DMS53 treated with DMSO at 0.1 percent for 48 hours (cell line): ENCODE data around the gene COL27A1.

ENCODE experiments used
- DNase-seq: peaks from one replicate; lab custom pipeline; 2025; ENCODE audit not compliant: unreplicated experiment; lab: John Stamatoyannopoulos, UW

COL27A1 gene

GRCh38 chr9:114261987-114262386 lies 106.7 kb downstream of the COL27A1 start:
- no peak for DNase-seq

GRCh38 chr9:114263853-114264510 lies 108.6 kb downstream of the COL27A1 start:
- DNase-seq: no peak

- no peak for DNase-seq
These were observed 109.6 kb downstream of the COL27A1 start for GRCh38 chr9:114264806-114265550.

- no peak for DNase-seq
These were observed 111.6 kb downstream of the COL27A1 start for GRCh38 chr9:114266969-114267368.

GRCh38 chr9:114269023-114269422 lies 113.7 kb downstream of the COL27A1 start:
- DNase-seq: no peak

GRCh38 chr9:114270120-114270975 lies 115.0 kb downstream of the COL27A1 start:
- DNase-seq: no peak

GRCh38 chr9:114271556-114272510 lies 116.5 kb downstream of the COL27A1 start:
- DNase-seq: no peak

GRCh38 chr9:114272739-114273431 lies 117.5 kb downstream of the COL27A1 start:
- no peak for DNase-seq

DNA sequence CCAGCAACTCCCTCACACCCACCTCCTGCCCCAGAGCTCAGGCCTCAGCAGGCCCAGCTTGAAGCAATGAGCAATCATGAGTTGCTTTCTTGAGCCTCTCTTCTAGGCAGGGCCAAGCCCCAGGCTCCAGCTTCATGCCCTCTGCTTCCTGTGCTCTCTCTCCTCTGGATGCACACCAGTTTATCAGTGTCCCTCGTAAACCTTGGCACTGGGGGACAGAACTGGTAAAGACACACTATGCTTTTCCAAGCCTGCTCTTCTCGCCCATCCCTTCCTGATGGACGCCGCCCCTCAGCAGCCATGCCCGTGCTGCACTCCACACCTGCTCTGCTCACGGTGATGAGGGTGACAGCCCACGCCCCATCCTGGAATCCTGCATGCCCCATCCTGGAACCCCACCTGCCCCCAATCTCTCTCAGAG lies 118.1 kb downstream of the COL27A1 start:
- DNase-seq: no peak

DNA sequence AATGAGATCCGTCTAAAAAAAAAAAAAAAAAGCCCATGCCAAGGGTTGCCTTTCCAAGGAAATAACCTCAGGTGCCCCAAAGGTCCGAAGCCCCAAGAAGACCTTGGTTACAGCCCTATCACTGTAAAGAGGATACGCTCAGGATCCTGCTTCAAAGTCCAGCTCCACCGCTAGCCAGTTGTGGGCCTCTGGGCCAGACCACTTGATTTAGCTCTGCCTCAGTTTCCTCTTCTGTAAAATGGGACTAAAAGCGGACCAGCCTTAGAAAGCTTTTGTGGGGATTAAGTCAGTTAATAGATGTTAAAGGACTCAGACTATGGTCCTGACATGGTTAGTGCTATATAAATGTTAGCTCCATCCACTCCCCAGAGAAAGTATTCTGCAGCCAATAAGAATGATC lies 118.9 kb downstream of the COL27A1 start:
- DNase-seq: no peak

GRCh38 chr9:114275246-114276004 lies 120.1 kb downstream of the COL27A1 start:
- DNase-seq: no peak

GRCh38 chr9:114276908-114277821 lies 121.8 kb downstream of the COL27A1 start:
- no peak for DNase-seq

DNA sequence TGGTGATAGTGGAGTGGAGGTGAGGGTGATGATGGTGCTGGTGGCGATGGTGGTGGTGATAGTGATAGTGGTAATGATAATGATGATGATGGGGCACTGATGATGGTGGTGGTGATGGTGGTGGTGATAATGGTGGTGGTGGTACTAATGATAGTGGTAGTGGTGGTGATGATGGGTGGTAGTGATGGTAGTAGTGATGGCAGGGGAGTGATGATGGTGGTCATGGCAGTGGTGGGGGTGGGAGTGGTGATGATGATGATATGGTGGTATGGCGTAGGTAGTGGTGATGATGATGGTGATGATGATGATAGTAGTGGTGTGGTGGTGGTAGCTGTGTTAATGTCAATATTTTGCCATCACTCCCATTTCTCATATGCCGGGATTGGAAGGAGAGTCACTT lies 123.0 kb downstream of the COL27A1 start:
- DNase-seq: no peak

DNA sequence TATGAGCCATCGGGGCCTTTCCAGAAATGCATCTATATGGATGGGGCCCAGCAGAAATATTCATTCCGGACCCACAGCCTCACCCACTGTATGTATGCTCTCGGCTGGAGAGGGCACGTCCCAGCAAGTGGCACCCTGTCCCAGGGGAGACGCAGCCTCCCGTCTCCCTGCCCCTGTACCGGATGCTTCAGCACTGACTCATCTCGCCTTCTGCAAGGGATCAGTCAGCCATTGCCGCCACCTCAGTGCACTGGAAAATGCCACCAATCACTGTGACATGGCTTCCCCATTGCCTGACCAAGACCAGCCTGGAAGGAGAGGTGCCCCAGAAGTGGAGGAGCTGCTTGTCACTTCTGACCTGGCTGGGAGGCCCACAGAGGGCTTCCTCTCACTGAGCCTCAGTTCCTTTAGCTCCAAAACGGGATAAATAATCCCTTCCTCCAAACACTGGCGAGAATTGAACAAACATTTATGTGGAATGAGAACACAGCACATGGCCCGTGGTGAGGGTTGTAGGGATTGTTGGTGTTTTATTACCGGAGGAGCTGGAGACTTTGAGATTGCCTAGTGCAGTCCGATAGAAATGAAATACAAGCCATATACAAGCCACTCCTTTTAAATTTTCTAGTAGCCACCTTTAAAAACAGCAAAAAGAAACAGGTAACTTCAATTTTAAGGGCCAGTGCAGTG lies 123.7 kb downstream of the COL27A1 start:
- no peak for DNase-seq

DNA sequence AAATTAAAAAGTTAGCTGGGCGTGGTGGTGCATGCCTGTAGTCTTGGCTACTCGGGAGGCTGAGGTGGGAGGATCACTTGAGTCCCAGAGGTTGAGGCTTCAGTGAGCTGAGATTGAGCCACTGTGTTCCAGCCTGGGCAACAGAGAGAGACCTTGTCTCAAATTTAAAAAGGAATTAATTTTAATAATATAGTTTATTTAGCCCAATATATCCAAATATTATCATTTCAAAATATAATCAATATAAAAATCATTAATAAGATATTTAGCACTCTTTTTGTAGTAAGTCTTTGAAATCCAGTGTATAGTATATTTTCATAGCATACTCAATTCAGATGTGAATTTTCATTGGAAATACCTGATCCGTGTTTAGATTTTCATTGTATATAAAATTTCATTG lies 124.4 kb downstream of the COL27A1 start:
- DNase-seq: no peak

DNA sequence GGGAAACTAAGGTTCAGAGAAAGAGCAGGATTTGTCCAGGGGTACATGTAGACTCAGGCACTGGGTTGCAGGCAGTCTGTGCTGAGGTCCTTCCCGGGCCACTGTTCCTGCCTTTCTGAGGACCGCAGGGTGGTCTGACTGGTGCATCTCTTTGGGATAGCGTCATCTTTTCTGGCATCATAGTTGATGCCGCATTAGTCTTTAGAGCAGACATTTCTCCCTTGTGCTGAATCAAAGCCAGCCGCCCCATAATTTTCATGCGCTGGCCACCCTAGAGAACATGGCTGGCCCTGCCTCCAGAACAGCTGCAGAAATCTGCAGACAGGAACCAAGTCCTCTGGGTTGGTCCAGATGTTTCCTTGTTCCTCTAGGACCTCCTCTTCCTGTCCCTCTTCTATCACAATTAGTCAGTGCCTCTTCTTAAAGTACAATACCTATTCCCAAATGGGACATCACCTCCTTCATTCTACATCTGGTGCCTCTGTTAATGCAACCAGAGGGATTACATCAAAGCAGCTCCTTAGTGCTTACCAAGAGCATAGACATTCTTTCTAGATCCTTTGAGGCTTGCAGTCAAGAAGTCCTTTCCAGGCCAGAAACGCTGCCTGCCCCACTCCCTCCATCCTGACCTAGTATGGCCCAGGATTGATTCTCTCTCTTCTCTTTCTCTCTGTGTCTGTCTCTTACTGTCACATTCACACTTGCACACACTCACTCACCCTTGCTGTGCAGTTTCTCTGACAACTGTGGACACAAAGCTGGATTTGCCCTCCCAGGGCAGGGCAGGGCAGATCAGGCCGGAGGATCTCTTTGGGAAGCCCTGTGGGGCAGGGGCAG lies 125.5 kb downstream of the COL27A1 start:
- DNase-seq: no peak
